AG10803 (cell line): ENCODE data around the gene TNFRSF12A.

Source experiments
- DNase-seq: peaks from one replicate; pipeline ENCODE4 v3.0.0; 2010; ENCODE audit warnings: low read depth
- H3K4me3 ChIP-seq: 2 replicates; pipeline ENCODE4 v1.5.1; 2011; ENCODE audit warnings: mild to moderate bottlenecking, low read length, control low read depth
- TF ChIP-seq, protein P1 (sequence below): conservative IDR thresholded peaks from 2 replicates; pipeline ENCODE4 v1.5.1; 2011; ENCODE audit warnings: mild to moderate bottlenecking, low read length, control low read depth, inconsistent platforms

The TNFRSF12A gene

DNA sequence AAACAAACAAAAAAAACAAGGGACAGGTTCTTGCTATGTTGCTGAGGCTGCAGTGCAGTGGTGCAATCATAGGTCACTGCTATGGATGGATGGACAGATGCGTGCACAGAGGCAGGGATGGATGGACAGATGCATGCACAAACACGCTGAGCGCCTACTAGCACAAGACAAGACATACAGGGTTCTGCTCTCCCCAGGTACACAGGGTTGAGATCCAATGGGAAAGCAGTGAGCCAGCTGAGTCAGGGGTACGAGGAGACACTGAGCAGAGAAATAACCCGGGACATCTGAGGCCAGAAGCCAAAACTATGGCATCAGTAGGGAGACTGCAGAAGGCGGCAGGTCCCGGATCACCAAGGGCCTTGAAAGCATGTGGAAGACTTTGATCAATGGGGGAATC is 51.5 kb downstream of the TNFRSF12A start:
- DNase-seq = no peak
- H3K4me3 ChIP-seq = no peak overlapping the region
- TF ChIP-seq, protein P1, sequence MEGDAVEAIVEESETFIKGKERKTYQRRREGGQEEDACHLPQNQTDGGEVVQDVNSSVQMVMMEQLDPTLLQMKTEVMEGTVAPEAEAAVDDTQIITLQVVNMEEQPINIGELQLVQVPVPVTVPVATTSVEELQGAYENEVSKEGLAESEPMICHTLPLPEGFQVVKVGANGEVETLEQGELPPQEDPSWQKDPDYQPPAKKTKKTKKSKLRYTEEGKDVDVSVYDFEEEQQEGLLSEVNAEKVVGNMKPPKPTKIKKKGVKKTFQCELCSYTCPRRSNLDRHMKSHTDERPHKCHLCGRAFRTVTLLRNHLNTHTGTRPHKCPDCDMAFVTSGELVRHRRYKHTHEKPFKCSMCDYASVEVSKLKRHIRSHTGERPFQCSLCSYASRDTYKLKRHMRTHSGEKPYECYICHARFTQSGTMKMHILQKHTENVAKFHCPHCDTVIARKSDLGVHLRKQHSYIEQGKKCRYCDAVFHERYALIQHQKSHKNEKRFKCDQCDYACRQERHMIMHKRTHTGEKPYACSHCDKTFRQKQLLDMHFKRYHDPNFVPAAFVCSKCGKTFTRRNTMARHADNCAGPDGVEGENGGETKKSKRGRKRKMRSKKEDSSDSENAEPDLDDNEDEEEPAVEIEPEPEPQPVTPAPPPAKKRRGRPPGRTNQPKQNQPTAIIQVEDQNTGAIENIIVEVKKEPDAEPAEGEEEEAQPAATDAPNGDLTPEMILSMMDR = no peak
